ENCODE results near the gene UPB1. TPM values are rescaled to one million over a fixed set of nuclear protein-coding genes. Genes with fewer than 3 reads are reported as not detected.

The UPB1 gene
- total RNA-seq, 1 experiment from 2014 or later, result 0.09 TPM

GRCh38 chr22:24451162-24451561 lies 44.0 kb upstream of the UPB1 start (continued):
- TF ChIP-seq ZNF532 (CRISPR knock-in tag; IDR thresholded peaks at IDR 0.05; ENCODE audit: borderline replicate concordance) (no peak), ZNF121 (CRISPR knock-in tag; IDR thresholded peaks at IDR 0.05) (no peak), PRRX2 (CRISPR knock-in tag; IDR thresholded peaks at IDR 0.05) (no peak), CREB1 (CRISPR knock-in tag; IDR thresholded peaks at IDR 0.05) (no peak), HMGXB4 (CRISPR knock-in tag; IDR thresholded peaks at IDR 0.05) (no peak), E2F1 (CRISPR knock-in tag; IDR thresholded peaks at IDR 0.05) (no peak)

- H3K27me3 Mint-ChIP-seq (ENCODE audit: low read depth), result no peaks in the 10 kb centered on the region
- no peak for ATAC-seq
- H3K4me1 Mint-ChIP-seq, result peaks cover 9% of the 10 kb centered on the region
- no peak for DNase-seq (ENCODE audit: low spot score)
- H3K27ac Mint-ChIP-seq, result no peak overlapping the region
- CTCF ChIA-PET, result no interaction called here
- no peak overlapping the region for H3K4me3 Mint-ChIP-seq
- H3K36me3 Mint-ChIP-seq, result no peaks in the 10 kb centered on the region
- POLR2A ChIA-PET, result no interaction called here
- no peaks in the 10 kb centered on the region for H3K9me3 Mint-ChIP-seq
- no peak for TF ChIP-seq ZNF121 (CRISPR knock-in tag; IDR thresholded peaks at IDR 0.05)
- TF ChIP-seq ZNF396 (CRISPR knock-in tag; IDR thresholded peaks at IDR 0.05; ENCODE audit: borderline replicate concordance), result no peak
- no peak for TF ChIP-seq RELA (CRISPR knock-in tag; IDR thresholded peaks at IDR 0.05; ENCODE audit: borderline replicate concordance)
- no peak for TF ChIP-seq NR3C1 (CRISPR knock-in tag; conservative IDR thresholded peaks at IDR 0.05; ENCODE audit: low read depth)
- no peak for TF ChIP-seq ESRRA (CRISPR knock-in tag; IDR thresholded peaks at IDR 0.05; ENCODE audit: borderline replicate concordance)
- TF ChIP-seq FOXP1 (CRISPR knock-in tag; IDR thresholded peaks at IDR 0.05; ENCODE audit: borderline replicate concordance), result no peak
- no peak for TF ChIP-seq ZSCAN18 (CRISPR knock-in tag; IDR thresholded peaks at IDR 0.05)
- TF ChIP-seq NR2C2 (CRISPR knock-in tag; IDR thresholded peaks at IDR 0.05), result no peak
- no peak for TF ChIP-seq ZNF425 (CRISPR knock-in tag; conservative IDR thresholded peaks at IDR 0.05)
- no peak for TF ChIP-seq PRRX2 (CRISPR knock-in tag; IDR thresholded peaks at IDR 0.05)
- TF ChIP-seq OVOL2 (CRISPR knock-in tag; IDR thresholded peaks at IDR 0.05; ENCODE audit: borderline replicate concordance), result no peak
- TF ChIP-seq SMAD4 (CRISPR knock-in tag; IDR thresholded peaks at IDR 0.05), result no peak
These were observed 41.3 kb upstream of the UPB1 start for GRCh38 chr22:24453853-24454252.

All from WTC11 (cell line).